ENCODE data around the gene PACSIN3.

GRCh38 chr11:47216121-47216798, 30.0 kb upstream of the PACSIN3 start:
- no peak for TF ChIP-seq ZNF510 (CRISPR knock-in tag; IDR thresholded peaks at IDR 0.05; ENCODE audit: low read depth)
- TF ChIP-seq ZNF362 (CRISPR knock-in tag; IDR thresholded peaks at IDR 0.05; ENCODE audit: borderline replicate concordance): no peak; the same call in 1 of the 2 replicates
- TF ChIP-seq SYNCRIP (IDR thresholded peaks at IDR 0.05; ENCODE audit: insufficient read depth, low read depth, low read length): no peak
- peak; percentile 83 for TF ChIP-seq HNF4A (CRISPR knock-in tag; IDR thresholded peaks at IDR 0.05)
